AG10803 (cell line): Measurements from ENCODE around the gene NUCB1.
A peak's percentile ranks its signal among the peaks of the same experiment; 100 is the strongest.
"Not testable (repeated sequence)": the region's sequence is repeated elsewhere in the genome, so short reads cannot be mapped to it uniquely, and the experiment has no call there.

Source experiments
- DNase-seq: peaks from one replicate; pipeline ENCODE4 v3.0.0; 2010; ENCODE audit warnings: low read depth
- H3K4me3 ChIP-seq: 2 replicates; pipeline ENCODE4 v1.5.1; 2011; ENCODE audit warnings: mild to moderate bottlenecking, low read length, control low read depth
- TF ChIP-seq, protein P1 (sequence below): conservative IDR thresholded peaks from 2 replicates; pipeline ENCODE4 v1.5.1; 2011; ENCODE audit warnings: mild to moderate bottlenecking, low read length, control low read depth, inconsistent platforms

NUCB1 gene

DNA sequence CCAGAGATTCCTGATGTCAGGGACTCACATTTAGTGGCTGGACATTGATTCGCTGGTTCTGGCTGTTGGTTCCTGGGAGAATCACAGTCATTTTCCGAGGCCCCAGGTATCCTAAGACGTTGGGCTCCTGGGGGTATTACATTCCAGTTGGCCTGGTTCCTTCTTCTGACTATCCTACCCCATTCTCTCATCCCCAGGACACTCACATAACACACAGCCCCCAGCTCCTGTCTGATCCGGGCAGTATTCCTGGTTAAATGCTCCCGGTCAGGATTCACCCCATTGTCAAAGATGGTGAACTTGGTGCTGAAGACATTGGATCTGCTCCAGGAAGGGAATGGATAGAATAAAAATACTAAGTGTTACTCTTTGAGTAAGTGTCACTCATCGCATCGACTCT, 16.4 kb upstream of the NUCB1 start:
- TF ChIP-seq, protein P1, sequence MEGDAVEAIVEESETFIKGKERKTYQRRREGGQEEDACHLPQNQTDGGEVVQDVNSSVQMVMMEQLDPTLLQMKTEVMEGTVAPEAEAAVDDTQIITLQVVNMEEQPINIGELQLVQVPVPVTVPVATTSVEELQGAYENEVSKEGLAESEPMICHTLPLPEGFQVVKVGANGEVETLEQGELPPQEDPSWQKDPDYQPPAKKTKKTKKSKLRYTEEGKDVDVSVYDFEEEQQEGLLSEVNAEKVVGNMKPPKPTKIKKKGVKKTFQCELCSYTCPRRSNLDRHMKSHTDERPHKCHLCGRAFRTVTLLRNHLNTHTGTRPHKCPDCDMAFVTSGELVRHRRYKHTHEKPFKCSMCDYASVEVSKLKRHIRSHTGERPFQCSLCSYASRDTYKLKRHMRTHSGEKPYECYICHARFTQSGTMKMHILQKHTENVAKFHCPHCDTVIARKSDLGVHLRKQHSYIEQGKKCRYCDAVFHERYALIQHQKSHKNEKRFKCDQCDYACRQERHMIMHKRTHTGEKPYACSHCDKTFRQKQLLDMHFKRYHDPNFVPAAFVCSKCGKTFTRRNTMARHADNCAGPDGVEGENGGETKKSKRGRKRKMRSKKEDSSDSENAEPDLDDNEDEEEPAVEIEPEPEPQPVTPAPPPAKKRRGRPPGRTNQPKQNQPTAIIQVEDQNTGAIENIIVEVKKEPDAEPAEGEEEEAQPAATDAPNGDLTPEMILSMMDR = no peak
- DNase-seq = no peak

DNA sequence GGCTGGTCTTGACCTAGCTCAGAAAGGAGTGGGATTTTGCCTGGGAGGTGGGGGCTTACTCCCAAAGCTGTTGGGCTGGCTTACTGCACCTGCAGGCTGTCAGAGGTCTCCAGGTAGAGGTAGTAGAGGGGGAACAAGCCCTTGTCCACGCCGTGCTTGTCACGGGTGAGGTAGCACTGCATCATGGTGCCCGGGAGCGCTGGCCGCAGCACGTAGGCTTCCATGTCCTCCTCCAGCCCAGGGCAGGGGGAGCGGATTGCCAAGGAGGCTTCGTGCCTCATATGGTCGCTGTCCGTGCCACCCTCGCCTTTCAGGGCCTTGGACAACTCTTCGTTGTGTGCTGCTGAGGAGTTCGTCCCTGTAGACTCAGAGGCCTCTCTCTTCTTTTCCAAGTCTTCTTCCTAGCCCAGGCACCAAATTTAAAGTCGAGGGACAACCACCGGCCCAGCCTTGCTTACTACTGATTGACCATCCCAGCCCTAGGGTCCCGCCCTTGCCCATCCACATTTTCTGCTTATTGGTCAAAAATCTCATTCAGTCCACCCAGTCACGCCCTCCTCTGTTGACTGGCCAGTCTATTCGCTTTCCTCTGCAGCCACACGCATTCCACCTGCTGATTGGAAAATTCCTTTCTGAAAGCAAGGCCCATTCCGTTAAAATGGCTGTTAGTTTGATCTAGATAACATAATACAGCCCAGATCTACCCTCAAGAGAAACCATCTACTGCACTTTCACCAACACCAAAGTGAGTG, 12.1 kb upstream of the NUCB1 start:
- no peak overlapping the region for H3K4me3 ChIP-seq
- no peak for DNase-seq
- TF ChIP-seq, protein P1 = no peak

More for the DNA sequence above, 16.4 kb upstream of the NUCB1 start:
- no peak overlapping the region for H3K4me3 ChIP-seq

DNA sequence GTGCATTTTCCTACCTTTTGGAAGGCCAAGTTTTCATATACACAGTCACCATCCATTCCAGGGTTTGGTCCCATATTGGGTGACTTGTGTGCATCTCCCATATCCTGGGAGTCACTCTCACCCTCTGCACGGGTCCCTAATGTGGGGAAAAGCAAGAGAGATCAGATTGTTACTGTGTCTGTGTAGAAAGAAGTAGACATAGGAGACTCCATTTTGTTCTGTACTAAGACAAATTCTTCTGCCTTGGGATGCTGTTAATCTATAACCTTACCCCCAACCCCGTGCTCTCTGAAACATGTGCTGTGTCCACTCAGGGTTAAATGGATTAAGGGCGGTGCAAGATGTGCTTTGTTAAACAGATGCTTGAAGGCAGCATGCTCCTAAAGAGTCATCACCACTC, 10.6 kb upstream of the NUCB1 start:
- not testable (repeated sequence) for H3K4me3 ChIP-seq, DNase-seq

DNA sequence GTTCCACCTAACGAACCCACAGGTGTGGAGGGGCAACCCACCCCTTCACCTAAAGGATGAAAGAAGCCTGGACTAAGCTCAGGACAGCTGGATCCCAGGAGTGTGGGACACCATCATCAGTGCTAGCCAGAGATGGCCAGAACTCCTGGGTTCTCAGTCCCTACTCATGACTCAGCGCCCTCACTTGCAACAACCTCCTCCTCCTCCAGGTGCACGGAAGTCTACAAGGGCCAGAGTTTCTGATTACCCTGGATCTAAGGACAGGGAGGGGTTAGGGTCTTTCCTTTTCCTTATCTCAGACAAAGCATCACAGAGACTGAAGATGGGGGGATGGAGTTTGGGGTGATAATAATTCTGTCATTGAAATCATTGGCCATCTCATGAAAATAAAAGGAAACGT, 9.6 kb upstream of the NUCB1 start:
- TF ChIP-seq, protein P1 = no peak
- H3K4me3 ChIP-seq = no peak overlapping the region
- no peak for DNase-seq

DNA sequence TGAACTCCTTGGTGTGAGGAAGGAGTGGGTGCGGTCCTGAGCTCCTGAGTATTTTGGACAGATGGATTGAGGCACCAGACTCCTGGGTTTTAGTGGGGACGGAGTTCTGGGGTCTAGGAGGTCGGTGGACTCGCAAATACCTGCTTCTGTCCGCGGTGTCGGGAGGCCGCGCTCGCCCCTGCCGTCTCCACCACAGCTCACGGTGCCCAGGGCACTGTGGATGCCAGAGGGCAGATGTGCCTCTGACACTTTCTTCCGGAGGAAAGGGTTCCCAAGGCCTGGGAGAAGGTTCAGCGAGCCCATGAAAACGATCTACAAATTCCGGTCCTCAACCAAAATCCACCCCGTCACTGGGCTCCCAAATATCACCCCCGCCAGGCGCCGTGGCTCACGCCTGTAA, 4.9 kb upstream of the NUCB1 start:
- no peak overlapping the region for H3K4me3 ChIP-seq
- TF ChIP-seq, protein P1 = no peak
- DNase-seq = no peak

DNA sequence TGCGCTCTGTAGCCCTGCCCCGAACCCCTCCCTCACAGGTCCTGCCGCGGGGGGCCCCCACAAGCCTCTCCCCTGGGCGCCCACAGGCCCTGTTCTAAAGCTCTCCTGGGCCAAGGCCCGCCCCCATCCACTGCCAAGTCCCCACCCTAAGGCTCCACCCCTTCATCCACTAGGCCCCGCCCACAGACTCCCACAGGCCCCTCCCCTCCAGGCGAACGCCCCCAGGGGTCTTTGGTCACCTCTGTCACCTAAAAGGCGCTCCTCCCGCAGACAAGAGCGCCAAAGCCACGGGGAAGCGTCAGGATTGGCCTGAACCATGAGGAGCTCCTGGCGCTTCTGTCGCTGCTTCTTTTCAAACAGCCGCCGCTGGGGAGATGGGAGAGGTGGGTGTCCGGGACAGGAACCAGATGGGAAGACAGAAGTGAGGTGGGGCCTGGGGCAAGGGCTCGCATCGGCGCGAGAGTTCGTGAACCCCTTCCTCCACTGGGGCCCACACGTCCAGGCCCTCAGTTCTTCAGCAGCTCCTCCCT, 3.9 kb upstream of the NUCB1 start:
- TF ChIP-seq, protein P1 = no peak
- H3K4me3 ChIP-seq = peak overlapping the region; percentile 39
- peak; percentile 33 for DNase-seq

DNA sequence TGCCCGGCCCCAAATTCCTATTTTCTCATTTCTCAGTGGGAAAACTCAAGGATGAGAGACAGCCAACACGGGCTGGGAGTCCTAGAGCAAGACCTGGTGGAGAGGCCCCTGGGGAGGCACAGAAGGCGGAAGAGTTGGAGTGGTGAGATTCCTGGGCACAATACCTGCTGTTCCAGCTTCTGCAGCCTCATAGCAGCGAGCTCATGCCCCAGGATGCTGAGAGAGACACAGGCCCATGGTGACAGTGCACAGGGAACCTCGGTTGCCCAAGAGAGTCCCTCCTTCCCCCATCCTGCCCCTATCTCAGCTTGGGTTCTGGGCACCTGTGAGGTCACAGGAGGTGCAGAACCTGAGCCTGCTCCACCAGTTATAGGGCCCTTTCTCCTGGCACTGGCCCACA, 2.9 kb upstream of the NUCB1 start:
- H3K4me3 ChIP-seq = no peak overlapping the region
- TF ChIP-seq, protein P1 = no peak
- DNase-seq = no peak

DNA sequence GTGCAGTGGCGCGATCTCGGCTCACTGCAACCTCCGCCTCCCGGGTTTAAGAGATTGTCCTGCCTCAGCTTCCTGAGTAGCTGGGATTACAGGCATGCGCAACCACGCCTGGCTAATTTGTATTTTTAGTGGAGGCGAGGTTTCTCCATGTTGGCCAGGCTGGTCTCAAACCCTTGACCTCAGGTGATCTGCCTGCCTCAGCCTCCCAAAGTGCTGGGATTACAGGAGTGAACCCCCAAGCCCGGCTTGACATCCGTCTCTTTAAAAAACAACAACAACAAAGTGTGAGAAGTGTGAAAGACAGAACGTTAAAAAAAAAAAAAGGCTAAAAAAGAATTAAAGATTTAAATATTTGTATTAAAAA, 744 bp upstream of the NUCB1 start:
- not testable (repeated sequence) for DNase-seq

More for the DNA sequence above, 744 bp upstream of the NUCB1 start:
- H3K4me3 ChIP-seq = peak overlapping the region; percentile 97
